NT2/D1 (cell line): Measurements from ENCODE around the gene LRRFIP1.

ENCODE experiments used
- SUZ12 ChIP-seq: IDR thresholded peaks from 2 replicates; pipeline ENCODE4 v1.6.1; 2011; ENCODE audit not compliant: insufficient read length, insufficient read depth; ENCODE audit errors: extremely low read depth
- YY1 ChIP-seq: IDR thresholded peaks from 2 replicates; pipeline ENCODE4 v1.6.1; 2011; ENCODE audit not compliant: insufficient read length, insufficient read depth
- ZNF274 ChIP-seq: IDR thresholded peaks from 2 replicates; pipeline ENCODE4 v1.6.1; 2011; ENCODE audit warnings: mild to moderate bottlenecking, low read depth, low read length

GRCh38 chr2:237663517-237664110, 36.2 kb downstream of the LRRFIP1 start:
- TF ChIP-seq YY1 (no peak), SUZ12 (no peak), ZNF274 (no peak)
